ENCODE measurements around the gene FMN1. TPM values are rescaled to one million over a fixed set of nuclear protein-coding genes. Genes with fewer than 3 reads are reported as not detected.

FMN1 gene
- polyA plus RNA-seq, 2 of the 4 experiments (the other 2 are of a cell fraction): 0.53 to 2.2 TPM

DNA sequence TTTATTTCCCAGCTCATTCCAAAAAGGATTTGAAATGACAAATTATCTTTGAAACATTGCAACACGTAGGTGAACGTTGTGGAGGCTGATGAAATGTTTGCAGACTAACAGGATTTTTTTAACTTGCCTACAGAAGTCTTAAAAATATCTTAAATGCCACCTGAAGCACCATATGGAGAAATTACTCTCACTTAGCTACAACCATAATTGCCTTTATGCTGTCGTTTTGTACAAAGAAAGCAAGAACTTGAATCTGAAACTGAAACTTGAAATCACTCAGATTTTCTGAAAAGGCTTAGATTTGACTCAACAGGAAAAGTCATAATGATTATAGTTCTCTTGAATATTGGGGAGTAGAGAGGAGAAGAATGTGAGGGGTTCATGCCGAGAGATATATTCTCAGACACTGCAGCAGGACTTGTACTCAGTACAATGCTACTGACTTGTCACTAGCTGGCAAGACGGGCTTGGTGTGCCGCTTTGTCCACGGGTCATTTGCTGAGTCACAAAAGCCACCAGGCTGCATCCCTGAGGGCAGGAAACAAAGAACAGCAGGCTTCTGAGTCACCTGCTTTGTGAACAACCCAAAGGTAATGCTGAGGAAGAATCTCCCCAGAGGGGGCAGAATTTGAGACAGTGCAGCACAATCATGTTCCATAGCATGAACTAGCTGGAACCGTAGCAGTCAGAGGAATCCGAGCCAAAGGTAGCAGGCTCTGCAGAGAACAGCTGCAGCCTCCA is 7.1 kb upstream of the FMN1 start (continued):
- TF ChIP-seq JUNB (IDR thresholded peaks at IDR 0.05) (peak; percentile 62), RFX5 (IDR thresholded peaks at IDR 0.05) (no peak), MYC (IDR thresholded peaks at IDR 0.05; ENCODE audit: borderline replicate concordance, low read length) (no peak), ZNF302 (CRISPR knock-in tag; IDR thresholded peaks at IDR 0.05) (no peak), HES2 (IDR thresholded peaks at IDR 0.05) (no peak), CBX8 (IDR thresholded peaks at IDR 0.05) (no peak)

- no peak for DNase-seq (ENCODE audit: low read depth in 1 of 2, low spot score in 1 of 2)
- CTCF ChIA-PET: interaction anchor here (0.8 to 4.0 kb wide), 10 partner anchors 9 to 552 kb away, joined by 3 to 28 read pairs (median 5); no protein-coding TSS in a partner anchor
- TF ChIP-seq EHMT2 (IDR thresholded peaks at IDR 0.05; ENCODE audit: low read depth) (no peak), EP300 (IDR thresholded peaks at IDR 0.05) (no peak), REST (IDR thresholded peaks at IDR 0.05) (no peak), ZFP36 (IDR thresholded peaks at IDR 0.05; ENCODE audit: borderline replicate concordance, partially characterized antibody) (no peak), PHF8 (IDR thresholded peaks at IDR 0.05; ENCODE audit: borderline replicate concordance, low read depth) (no peak), GATA3 (IDR thresholded peaks at IDR 0.05; ENCODE audit: borderline replicate concordance) (no peak)
- ATAC-seq: peak in 1 of 2 experiments; percentile 25; a peak in 2 of 6 replicates
- peaks cover 31% of the 10 kb centered on the region for H3K4me1 ChIP-seq
- WGBS (ENCODE audit: missing lambda C conversion rate): 28% methylated on average over 7 of the region's 7 CpGs
- no peaks in the 10 kb centered on the region for H3K9me3 ChIP-seq
- peak overlapping the region; percentile 80 for H3K4me2 ChIP-seq
- FAIRE-seq: peak; percentile 18
- H3K4me3 ChIP-seq: peak overlapping the region; percentile 26; the same call in 2 of the 3 replicates
- POLR2A ChIA-PET: no interaction called here
- peak overlapping the region; percentile 76 for H3K27ac ChIP-seq
Observed at GRCh38 chr15:33200903-33201302, 6.4 kb upstream of the FMN1 start.

- no peak for TF ChIP-seq EP300 (IDR thresholded peaks at IDR 0.05)
- TF ChIP-seq RARB (CRISPR knock-in tag; IDR thresholded peaks at IDR 0.05): no peak
- no peak for TF ChIP-seq POLR2A (IDR thresholded peaks at IDR 0.05; ENCODE audit: low read length)
- no peak for TF ChIP-seq KDM5A (IDR thresholded peaks at IDR 0.05)
- TF ChIP-seq FOXS1 (CRISPR knock-in tag; IDR thresholded peaks at IDR 0.05): no peak
- TF ChIP-seq MAZ (IDR thresholded peaks at IDR 0.05; ENCODE audit: borderline replicate concordance, low read depth, low read length): no peak
- FAIRE-seq: no peak
- ChIA-PET POLR2A (no interaction called here), CTCF (interaction anchor here (0.8 to 4.0 kb wide), 8 partner anchors 10 to 551 kb away, joined by 3 to 28 read pairs (median 6); no protein-coding TSS in a partner anchor)
- H3K9me3 ChIP-seq: no peaks in the 10 kb centered on the region
- peak in 1 of 2 experiments; percentile 26; a peak in 2 of 6 replicates for ATAC-seq
- H3K4me2 ChIP-seq: peak overlapping the region; percentile 80
- WGBS (ENCODE audit: missing lambda C conversion rate): 73% methylated on average over 5 of the region's 5 CpGs
- no peak for DNase-seq (ENCODE audit: low read depth in 1 of 2, low spot score in 1 of 2)
- peak overlapping the region; percentile 76; a peak in 5 of 6 replicates for H3K27ac ChIP-seq
- 0 out of 3 replicates have a peak overlapping the region, but pooled peaks have one; percentile 26 for H3K4me3 ChIP-seq
- peaks cover 31% of the 10 kb centered on the region for H3K4me1 ChIP-seq
Observed at GRCh38 chr15:33200444-33200843, 5.9 kb upstream of the FMN1 start.

- Histone ChIP-seq H3K4me3 (no peak overlapping the region), H3K27ac (no peak overlapping the region), H3K9me3 (no peaks in the 10 kb centered on the region), H3K4me2 (no peak overlapping the region), H3K4me1 (peaks cover 34% of the 10 kb centered on the region)
- 93% methylated on average over 4 of the region's 4 CpGs for WGBS (ENCODE audit: missing lambda C conversion rate)
- POLR2A ChIA-PET: no interaction called here
- DNase-seq (ENCODE audit: low read depth in 1 of 2, low spot score in 1 of 2) (no peak), ATAC-seq (no peak), FAIRE-seq (no peak)
- CTCF ChIA-PET: interaction anchor here (0.9 to 1.9 kb wide), 3 partner anchors 11 to 45 kb away, joined by 3 to 9 read pairs (median 5); no protein-coding TSS in a partner anchor
- TF ChIP-seq HDAC2 (IDR thresholded peaks at IDR 0.05) (no peak), CBX2 (IDR thresholded peaks at IDR 0.05; ENCODE audit: borderline replicate concordance, low read depth) (no peak), ZC3H11A (IDR thresholded peaks at IDR 0.05) (no peak), RFX5 (IDR thresholded peaks at IDR 0.05) (no peak), KDM1A (IDR thresholded peaks at IDR 0.05; ENCODE audit: low read depth) (no peak), REST (IDR thresholded peaks at IDR 0.05) (no peak), CBX8 (IDR thresholded peaks at IDR 0.05) (no peak), ZSCAN20 (CRISPR knock-in tag; IDR thresholded peaks at IDR 0.05) (no peak), HEYL (CRISPR knock-in tag; IDR thresholded peaks at IDR 0.05) (no peak), ZNF302 (CRISPR knock-in tag; IDR thresholded peaks at IDR 0.05) (no peak), EHMT2 (IDR thresholded peaks at IDR 0.05; ENCODE audit: low read depth) (no peak), TFCP2L1 (CRISPR knock-in tag; IDR thresholded peaks at IDR 0.05) (no peak), RARB (CRISPR knock-in tag; IDR thresholded peaks at IDR 0.05) (no peak), NPAS2 (CRISPR knock-in tag; IDR thresholded peaks at IDR 0.05; ENCODE audit: borderline replicate concordance) (no peak)
Observed at GRCh38 chr15:33198541-33198940, 4.0 kb upstream of the FMN1 start.

All from A549 (cell line).